Pancreas (tissue), 10 donors: ENCODE data around the gene ABL1. TPM values are rescaled to one million over a fixed set of nuclear protein-coding genes. Genes with fewer than 3 reads are reported as not detected.

Source experiments
- ATAC-seq, 4 donors: fragments of 200-7000 bp; cut with Tn5 transposase; one replicate each; pipeline versions ENCODE4 v1.8.0 to v1.9.1; 2020; ENCODE audit warnings: mild to moderate bottlenecking in 4 of 4, moderate library complexity in 4 of 4
- DNase-seq, 6 donors: peaks; one replicate each; pipeline ENCODE4 v3.0.0-alpha.2; 2020
- FAIRE-seq: peaks from 2 replicates; lab custom pipeline; 2012; peaks lifted over from hg19 to GRCh38; lab: Jason Lieb, UNC
- H3K27ac ChIP-seq, 4 donors: fragments of 200-600 bp; sonication (generic); 1 replicate in 3 of 4; 2 replicates in 1 of 4; pipeline versions ENCODE4 v1.5.0 to v1.8.0; 2020
- H3K27me3 ChIP-seq, 4 donors: fragments of 200-600 bp; one replicate each; pipeline ENCODE4 v1.8.0; 2021
- H3K36me3 ChIP-seq, 3 donors: fragments of 200-600 bp; sonication (generic) in 1 of 3; one replicate each; pipeline versions ENCODE4 v1.5.0 to v1.8.0; 2020 to 2021
- H3K4me1 ChIP-seq, 3 donors: fragments of 200-600 bp; one replicate each; pipeline ENCODE4 v1.8.0; 2021
- H3K4me3 ChIP-seq, 4 donors: fragments of 200-600 bp; sonication (generic) in 2 of 4; one replicate each; pipeline versions ENCODE4 v1.5.0 to v1.8.0; 2020 to 2021
- H3K9me3 ChIP-seq, 4 donors: fragments of 200-600 bp; one replicate each; pipeline ENCODE4 v1.8.0; 2021
- CTCF ChIP-seq, 4 donors: fragments of 200-600 bp; sonication (generic) in 3 of 4; IDR thresholded peaks; one replicate each; pipeline versions ENCODE4 v1.5.0 to v1.8.0; 2021; ENCODE audit warnings: antibody characterized with exemption in 4 of 4
- WGBS, 2 donors: extraction: QIAGEN DNeasy Blood & Tissue Kit; methylation state at CpG; one replicate each; pipeline ENCODE4 v1.1.7; 2013; 5-methylcytosine and 5-hydroxymethylcytosine counted together
- intact Hi-C, 3 donors: fragments of 100-400 bp; cut with DNase I; formaldehyde crosslinking; loops; one replicate each; pipeline versions ENCODE4 v1.11.1 to v1.14.2; 2022
- polyA plus RNA-seq, 2 donors: library from polyadenylated mRNA; stranded (reverse); fragments of 200-250 nt; gene quantifications; one replicate each; pipeline ENCODE4 v1.2.3, GENCODE V29; 2013
- total RNA-seq, 6 donors: library from RNA; stranded (reverse); fragmentation: NEBNext Ultra II Directional in 4 of 6; extraction: Animal tissue kit (Norgen Biotek cat#: 25700) in 4 of 6; gene quantifications; one replicate each; pipeline versions ENCODE4 v1.2.1 to v1.2.4, GENCODE V29; 2021 to 2023
- donor health status: healthy with polysubstance abuse.
- donor health status: DM: no; HTN: no; CAD: no; lungs with moderate emphysema.
- donor health status: DM: no; HTN: no; CAD: no.
- donor health status: control.
- donor health status: control.
- donor health status: Bipolar disorder and iron deficiency.
- donor health status: DM: yes; HTN: yes; CAD: no.
- donor health status: DM: no; HTN: no; CAD: no.
- donor health status: DM: no; HTN: no; CAD: no.
- donor health status: DM: yes; HTN: yes; CAD: no.

ABL1 gene
- total and polyA plus RNA-seq, 8 donors, result 15.3 to 31.9 (median 19.4) TPM

GRCh38 chr9:130913599-130914416, 78.8 kb downstream of the ABL1 start:
- FAIRE-seq, result no peak
- TF ChIP-seq CTCF (IDR thresholded peaks at IDR 0.05), result no peak
- intact Hi-C loops, result no loop called here
- H3K9me3 ChIP-seq, result no peaks in the 10 kb centered on the region
- ATAC-seq, result no peak
- H3K27me3 ChIP-seq, result no peaks in the 10 kb centered on the region
- WGBS, 2 donors, result 52 to 55% methylated on average over 23 of the region's 23 CpGs
- no peak overlapping the region for H3K27ac ChIP-seq
- no peaks in the 10 kb centered on the region for H3K36me3 ChIP-seq
- no peak for DNase-seq
- H3K4me1 ChIP-seq, result no peaks in the 10 kb centered on the region
- no peak overlapping the region for H3K4me3 ChIP-seq

GRCh38 chr9:130914417-130915095, 79.5 kb downstream of the ABL1 start:
- no peak for TF ChIP-seq CTCF (IDR thresholded peaks at IDR 0.05)
- WGBS, 2 donors, result 58 to 64% methylated on average over 24 of the region's 24 CpGs
- intact Hi-C loops, result no loop called here
- H3K27me3 ChIP-seq, result no peaks in the 10 kb centered on the region
- H3K9me3 ChIP-seq, result no peaks in the 10 kb centered on the region
- no peak overlapping the region for H3K27ac ChIP-seq
- H3K4me3 ChIP-seq, result no peak overlapping the region
- DNase-seq (no peak), ATAC-seq (no peak), FAIRE-seq (no peak)
- H3K36me3 ChIP-seq, result no peaks in the 10 kb centered on the region
- no peaks in the 10 kb centered on the region for H3K4me1 ChIP-seq

DNA sequence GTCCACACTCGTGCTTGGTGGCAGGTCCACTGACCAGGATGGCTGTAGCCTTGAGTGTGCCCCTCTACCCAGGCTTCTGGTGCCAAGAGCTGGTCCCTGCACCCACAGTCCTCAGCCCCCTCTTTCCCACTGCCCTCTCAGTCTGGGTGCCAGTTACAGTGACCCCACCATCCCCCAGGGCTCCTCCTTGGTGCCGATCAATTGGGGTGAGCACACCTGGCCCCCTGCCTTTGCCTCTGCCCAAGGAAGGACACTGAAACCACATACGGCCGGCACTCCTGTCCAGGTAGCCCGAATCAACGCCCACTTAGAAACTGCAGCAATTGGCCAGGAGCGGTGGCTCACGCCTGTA, 80.0 kb downstream of the ABL1 start:
- Histone ChIP-seq H3K27me3 (no peaks in the 10 kb centered on the region), H3K9me3 (no peaks in the 10 kb centered on the region), H3K4me3 (no peak overlapping the region), H3K4me1 (no peaks in the 10 kb centered on the region), H3K36me3 (no peaks in the 10 kb centered on the region), H3K27ac (no peak overlapping the region)
- ATAC-seq, result no peak
- FAIRE-seq, result no peak
- no peak for DNase-seq
- WGBS, 2 donors, result 60 to 68% methylated on average over 8 of the region's 8 CpGs
- TF ChIP-seq CTCF (IDR thresholded peaks at IDR 0.05), result no peak
- intact Hi-C loops, result no loop called here

- Histone ChIP-seq H3K4me3 (no peak overlapping the region), H3K27me3 (no peaks in the 10 kb centered on the region)
- WGBS, 2 donors, result 64 to 71% methylated on average over 32 to 34 of the region's 34 CpGs
Measured at GRCh38 chr9:130917168-130917960, 82.3 kb downstream of the ABL1 start.

More at GRCh38 chr9:130917168-130917960, 82.3 kb downstream of the ABL1 start:
- no peak for TF ChIP-seq CTCF (IDR thresholded peaks at IDR 0.05)
- Histone ChIP-seq H3K4me1 (no peaks in the 10 kb centered on the region), H3K36me3 (no peaks in the 10 kb centered on the region), H3K27ac (no peak overlapping the region), H3K9me3 (no peaks in the 10 kb centered on the region)
- ATAC-seq, result no peak
- no peak for DNase-seq
- FAIRE-seq, result no peak
- intact Hi-C loops, result no loop called here
